GM20431 (cell line): ENCODE results near the gene OVCH1.

ENCODE experiments used
- in situ Hi-C: fragments of 300-500 bp; cut with MseI, MboI; formaldehyde crosslinking; loops from one replicate; pipeline ENCODE4 v1.15.0; 2020; ENCODE audit warnings: low sequenced_read_pairs; ENCODE audit not compliant: unreplicated experiment

Gene OVCH1, protein sequence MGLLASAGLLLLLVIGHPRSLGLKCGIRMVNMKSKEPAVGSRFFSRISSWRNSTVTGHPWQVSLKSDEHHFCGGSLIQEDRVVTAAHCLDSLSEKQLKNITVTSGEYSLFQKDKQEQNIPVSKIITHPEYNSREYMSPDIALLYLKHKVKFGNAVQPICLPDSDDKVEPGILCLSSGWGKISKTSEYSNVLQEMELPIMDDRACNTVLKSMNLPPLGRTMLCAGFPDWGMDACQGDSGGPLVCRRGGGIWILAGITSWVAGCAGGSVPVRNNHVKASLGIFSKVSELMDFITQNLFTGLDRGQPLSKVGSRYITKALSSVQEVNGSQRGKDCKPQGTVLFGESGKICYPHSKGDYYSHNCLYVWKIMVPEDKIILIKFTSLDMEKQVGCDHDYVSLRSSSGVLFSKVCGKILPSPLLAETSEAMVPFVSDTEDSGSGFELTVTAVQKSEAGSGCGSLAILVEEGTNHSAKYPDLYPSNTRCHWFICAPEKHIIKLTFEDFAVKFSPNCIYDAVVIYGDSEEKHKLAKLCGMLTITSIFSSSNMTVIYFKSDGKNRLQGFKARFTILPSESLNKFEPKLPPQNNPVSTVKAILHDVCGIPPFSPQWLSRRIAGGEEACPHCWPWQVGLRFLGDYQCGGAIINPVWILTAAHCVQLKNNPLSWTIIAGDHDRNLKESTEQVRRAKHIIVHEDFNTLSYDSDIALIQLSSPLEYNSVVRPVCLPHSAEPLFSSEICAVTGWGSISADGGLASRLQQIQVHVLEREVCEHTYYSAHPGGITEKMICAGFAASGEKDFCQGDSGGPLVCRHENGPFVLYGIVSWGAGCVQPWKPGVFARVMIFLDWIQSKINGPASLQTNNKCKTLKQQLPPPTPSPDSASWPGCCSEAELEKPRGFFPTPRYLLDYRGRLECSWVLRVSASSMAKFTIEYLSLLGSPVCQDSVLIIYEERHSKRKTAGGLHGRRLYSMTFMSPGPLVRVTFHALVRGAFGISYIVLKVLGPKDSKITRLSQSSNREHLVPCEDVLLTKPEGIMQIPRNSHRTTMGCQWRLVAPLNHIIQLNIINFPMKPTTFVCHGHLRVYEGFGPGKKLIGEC

DNA sequence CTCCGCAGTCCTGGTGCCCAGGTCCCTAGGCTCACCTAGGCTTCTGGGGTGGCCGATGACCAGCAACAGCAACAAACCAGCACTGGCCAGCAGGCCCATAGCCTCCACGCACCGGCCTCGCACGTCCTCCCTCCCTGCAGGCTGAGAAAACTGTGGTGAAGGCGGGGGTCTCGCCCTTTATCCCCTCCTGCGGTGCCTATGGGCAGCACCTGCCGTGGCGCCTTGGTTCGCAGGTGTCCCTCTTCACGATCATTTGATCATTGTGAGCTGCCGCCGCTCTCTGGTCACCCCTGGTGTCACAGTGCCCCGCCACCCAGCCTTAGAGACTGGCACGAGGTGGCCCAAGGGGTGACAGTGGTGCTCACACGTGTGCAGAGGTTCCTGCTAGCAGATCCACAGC lies at the start of gene OVCH1:
Gene OVCH1 (minus strand): TSS at position 99 of the 400 bp plus-strand sequence. CDS start 0 bp downstream, at position 99.
- in situ Hi-C loops, result no loop called here

DNA sequence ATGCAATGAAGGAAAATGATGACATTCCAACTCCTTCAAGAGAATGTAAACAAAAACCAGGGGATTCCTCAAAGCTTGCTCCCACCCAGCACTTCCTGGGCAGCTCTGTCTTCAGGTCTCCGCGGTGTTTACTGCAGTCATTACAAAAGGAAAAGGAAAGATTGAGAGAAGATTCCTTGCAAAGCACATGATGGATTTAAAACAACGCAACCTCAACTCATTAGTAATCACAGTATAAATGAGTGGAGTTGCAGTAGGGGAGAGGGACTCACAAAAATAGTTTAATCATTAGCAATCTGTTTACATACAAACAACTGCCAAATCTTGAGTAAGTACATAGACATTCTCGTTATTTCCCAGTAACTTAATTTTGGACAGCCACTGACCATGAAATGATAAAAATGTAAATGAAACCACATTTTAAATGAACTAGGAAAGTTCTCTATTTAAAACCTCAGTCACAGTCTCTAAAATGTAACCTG lies 49.7 kb upstream of the OVCH1 start:
- in situ Hi-C loops, result loop anchor here (25.0 kb wide), 1 partner anchor 1265 kb away; no protein-coding TSS in a partner anchor

DNA sequence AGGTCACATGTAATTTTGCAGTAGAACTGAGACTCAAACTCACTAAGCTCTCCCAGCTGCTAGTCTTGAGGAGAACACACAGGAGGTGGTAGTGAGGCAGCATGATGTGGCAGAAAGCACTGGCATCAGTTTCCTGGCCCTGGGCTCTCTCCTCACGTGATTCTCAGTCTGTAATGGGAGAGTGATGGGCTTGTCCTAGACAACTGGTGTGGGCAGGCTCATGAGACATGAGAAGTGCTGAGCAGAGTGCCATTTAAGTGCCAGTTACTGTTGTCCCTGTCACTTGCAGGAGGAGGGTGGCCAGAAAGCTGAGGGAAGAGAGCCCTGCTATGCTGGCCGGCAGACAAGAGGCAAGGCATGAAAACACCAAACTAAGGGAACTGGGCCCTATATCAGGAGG lies 48.5 kb upstream of the OVCH1 start:
- in situ Hi-C loops, result loop anchor here (25.0 kb wide), 1 partner anchor 1266 kb away; no protein-coding TSS in a partner anchor

- in situ Hi-C loops, result loop anchor here (25.0 kb wide), 1 partner anchor 1267 kb away; no protein-coding TSS in a partner anchor
Measured at GRCh38 chr12:29545102-29545467, 47.6 kb upstream of the OVCH1 start.

DNA sequence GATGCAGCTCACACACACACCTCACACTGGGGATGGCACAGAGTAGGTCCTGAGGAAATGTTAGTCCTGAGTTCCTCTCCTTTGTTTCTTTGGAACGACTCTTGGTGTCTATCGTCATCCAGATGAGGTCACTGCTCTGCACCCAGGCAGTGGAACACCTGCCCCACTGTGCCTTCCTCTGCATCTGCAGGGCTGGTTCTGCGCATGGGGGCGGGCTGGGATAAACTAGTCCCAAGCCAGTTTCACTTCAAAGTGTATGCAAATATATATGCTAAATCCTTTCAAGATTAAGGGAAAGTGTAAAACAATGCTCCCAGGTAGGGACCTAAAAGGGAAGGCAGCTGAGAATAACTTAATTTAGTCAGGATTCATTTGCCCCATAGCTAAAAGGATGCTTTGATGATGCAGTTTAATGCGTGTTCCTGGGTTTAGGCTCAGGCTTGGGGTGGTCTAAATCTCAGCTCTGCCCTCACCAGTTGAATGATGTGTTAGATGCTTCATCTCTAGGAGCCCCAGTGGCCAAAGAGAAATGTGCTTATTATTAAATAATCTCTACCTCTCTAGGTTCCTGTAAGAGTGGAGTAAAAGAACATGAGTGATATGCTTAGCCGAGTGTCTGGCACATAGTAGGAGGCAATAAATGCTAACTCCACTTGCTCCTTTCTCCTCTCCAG lies 47.1 kb upstream of the OVCH1 start:
- in situ Hi-C loops, result loop anchor here (25.0 kb wide), 1 partner anchor 1268 kb away; no protein-coding TSS in a partner anchor

GRCh38 chr12:29543036-29543435 lies 45.5 kb upstream of the OVCH1 start:
- in situ Hi-C loops, result loop anchor here (25.0 kb wide), 1 partner anchor 1269 kb away; no protein-coding TSS in a partner anchor

DNA sequence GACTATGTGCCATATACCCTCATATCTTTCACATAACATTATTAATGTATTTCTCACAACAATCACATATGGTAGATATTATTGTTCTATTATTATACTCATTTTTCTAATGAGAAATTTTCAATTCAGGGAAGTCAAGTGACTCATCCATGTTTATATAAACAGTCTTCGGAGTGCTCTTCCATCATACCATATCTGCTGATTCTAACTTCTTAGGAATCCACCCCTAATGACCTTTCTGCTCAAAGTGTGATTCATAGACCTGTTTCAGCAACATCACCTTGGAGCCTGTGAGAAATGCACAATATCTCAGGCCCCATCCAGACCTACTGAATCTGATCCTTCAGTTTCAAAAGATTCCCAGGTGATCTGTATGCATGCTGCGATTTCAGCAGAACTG lies 39.8 kb upstream of the OVCH1 start:
- in situ Hi-C loops, result loop anchor here (25.0 kb wide), 1 partner anchor 1275 kb away; no protein-coding TSS in a partner anchor

DNA sequence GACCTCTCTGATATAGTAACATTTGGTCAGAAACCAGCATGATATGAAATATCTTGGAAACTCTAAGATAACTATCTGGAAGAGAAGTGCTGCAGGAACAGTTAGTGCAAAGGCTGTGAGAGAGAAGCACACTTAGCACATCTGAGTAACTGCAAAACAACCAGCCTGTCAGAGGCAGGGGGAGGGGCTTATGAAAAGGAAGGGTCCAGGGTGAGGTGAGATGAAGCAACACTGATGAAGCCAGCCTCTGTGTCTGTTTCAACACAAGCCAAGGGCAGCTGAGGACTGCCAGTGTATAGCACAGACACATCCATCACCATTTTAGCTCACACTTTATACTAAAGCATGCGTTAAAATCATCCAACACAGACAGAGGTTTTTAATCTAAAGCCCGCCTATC lies 37.4 kb upstream of the OVCH1 start:
- in situ Hi-C loops, result loop anchor here (25.0 kb wide), 1 partner anchor 1277 kb away; no protein-coding TSS in a partner anchor

DNA sequence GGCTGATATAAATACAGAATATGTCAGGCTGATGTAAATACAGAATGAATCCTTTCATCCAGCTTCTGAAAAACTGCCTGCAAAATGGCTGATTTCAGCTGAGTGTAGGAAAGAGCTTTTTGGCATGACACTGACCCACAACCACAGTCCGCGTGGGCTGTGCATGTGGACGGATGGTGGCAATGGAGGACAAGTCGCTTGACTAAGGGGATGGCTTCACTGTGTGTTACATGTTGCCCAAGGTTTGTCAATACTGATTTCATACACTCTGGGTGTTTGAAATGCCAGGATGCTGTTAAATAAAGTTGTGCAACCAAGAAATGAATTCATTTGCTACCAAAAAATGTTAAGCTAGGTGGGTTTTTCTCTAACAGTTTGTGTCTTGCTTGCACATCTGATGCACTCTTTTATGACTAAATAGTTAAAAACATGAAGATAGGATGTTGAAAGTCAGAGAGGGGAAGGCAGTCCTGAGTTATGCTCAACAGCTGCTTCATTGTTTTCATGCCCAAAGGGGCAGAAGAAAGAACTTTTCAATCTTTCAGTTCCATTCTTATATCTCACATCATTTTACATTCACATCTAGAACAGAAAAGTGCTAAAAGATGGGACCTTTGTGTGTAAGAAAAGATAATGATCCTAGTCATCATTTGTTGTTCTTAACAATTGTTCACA lies 36.5 kb upstream of the OVCH1 start:
- in situ Hi-C loops, result loop anchor here (25.0 kb wide), 1 partner anchor 1278 kb away; no protein-coding TSS in a partner anchor

GRCh38 chr12:29531471-29531870 lies 34.0 kb upstream of the OVCH1 start:
- in situ Hi-C loops, result loop anchor here (25.0 kb wide), 1 partner anchor 1281 kb away; no protein-coding TSS in a partner anchor

DNA sequence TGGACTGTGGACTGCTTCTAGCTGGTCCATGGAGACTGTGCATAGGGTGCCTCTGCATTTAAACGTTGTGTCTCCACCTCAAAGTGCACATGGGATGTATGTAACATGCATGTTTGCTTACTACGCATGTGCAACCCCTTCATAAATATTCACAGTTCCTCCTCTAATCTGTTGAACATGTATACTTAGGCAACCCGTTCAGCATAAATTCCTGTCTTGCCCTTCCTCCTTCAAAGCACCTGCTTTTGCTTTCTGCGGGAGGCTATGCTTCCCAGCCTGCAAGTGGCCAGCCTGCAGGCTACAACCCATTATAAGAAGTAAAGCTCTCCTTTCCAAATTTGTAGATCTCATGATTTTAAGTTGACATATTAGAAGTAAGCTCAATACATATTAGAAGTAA lies 33.0 kb upstream of the OVCH1 start:
- in situ Hi-C loops, result loop anchor here (25.0 kb wide), 1 partner anchor 1282 kb away; no protein-coding TSS in a partner anchor

- in situ Hi-C loops, result loop anchor here (25.0 kb wide), 1 partner anchor 1284 kb away; no protein-coding TSS in a partner anchor
Measured at GRCh38 chr12:29528161-29528560, 30.7 kb upstream of the OVCH1 start.

GRCh38 chr12:29521951-29522350 lies 24.5 kb upstream of the OVCH1 start:
- in situ Hi-C loops, result loop anchor here (25.0 kb wide), 1 partner anchor 765 kb away; no protein-coding TSS in a partner anchor

GRCh38 chr12:29519585-29520182 lies 22.2 kb upstream of the OVCH1 start:
- in situ Hi-C loops, result loop anchor here (25.0 kb wide), 1 partner anchor 768 kb away; no protein-coding TSS in a partner anchor

DNA sequence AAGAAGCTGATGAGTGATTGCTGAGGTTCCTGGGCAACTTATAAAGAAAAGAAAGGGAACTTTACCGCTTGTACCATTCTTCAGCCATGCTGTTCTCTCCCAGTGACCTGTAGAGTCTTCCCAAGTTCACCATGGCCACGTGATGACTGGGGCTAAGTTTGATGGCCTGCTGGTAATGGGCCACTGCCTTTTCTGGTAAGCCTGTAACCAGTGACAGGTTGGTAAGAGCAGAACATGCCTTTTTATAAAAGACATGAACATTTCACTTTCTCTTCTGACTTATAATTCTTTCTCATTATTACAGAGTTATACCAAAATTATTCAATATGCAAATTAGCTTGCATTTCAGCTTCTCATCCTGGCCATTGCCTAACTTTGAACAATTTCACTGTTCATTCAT lies 20.9 kb upstream of the OVCH1 start:
- in situ Hi-C loops, result loop anchor here (25.0 kb wide), 1 partner anchor 769 kb away; no protein-coding TSS in a partner anchor

DNA sequence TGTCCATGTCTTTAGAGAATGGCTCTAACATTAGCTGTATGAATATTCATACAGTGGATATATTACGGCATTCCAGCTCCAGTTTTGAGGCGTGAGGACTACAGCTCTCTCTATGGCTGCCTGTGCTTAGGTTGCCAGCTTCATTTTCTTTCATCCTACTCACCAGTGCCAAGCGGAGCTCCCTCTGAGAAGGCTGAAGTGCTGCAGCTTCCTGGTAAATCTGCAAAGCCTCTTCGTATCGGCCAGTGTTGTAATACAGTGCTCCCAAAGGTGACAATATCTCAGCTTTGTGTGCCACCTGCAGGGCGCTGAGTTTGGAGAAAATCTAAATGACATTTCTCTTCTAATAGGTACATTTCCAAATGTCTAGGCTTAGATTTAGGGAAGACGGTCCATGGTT lies 19.8 kb upstream of the OVCH1 start:
- in situ Hi-C loops, result loop anchor here (25.0 kb wide), 1 partner anchor 770 kb away; no protein-coding TSS in a partner anchor

DNA sequence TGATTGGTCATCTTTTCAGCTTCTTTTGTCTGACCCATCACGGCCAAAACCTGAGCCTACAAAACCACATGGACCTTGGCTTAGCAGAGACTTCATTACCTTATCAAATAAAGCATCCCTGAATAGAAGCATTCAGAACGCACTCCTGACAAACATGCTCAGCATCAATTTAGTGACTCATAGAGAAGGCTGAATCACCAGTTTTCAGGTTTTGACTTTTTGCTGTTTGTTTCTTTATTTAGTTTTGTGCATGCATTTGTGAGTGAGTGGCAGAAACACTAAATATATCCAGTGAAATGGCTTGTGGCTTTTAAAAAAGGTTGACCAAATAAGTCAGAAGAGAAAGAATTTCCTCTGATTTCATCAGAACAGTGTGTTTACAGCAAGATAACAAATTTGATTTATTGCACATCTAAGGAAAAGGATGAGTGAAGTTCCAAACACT lies 19.0 kb upstream of the OVCH1 start:
- in situ Hi-C loops, result loop anchor here (25.0 kb wide), 1 partner anchor 771 kb away; no protein-coding TSS in a partner anchor
